Central memory CD4-positive, alpha-beta T cell (primary cell): ENCODE data around the gene HTT.

Experiments used
- DNase-seq: peaks from one replicate; pipeline ENCODE4 v3.0.0; 2022
- total RNA-seq, 3 experiments: gene quantifications; one replicate each; lab custom pipeline; 2026; lab: John Stamatoyannopoulos, UW

Gene HTT
- 143 to 205 (median 176) reads per million in 3 experiments for total RNA-seq

DNA sequence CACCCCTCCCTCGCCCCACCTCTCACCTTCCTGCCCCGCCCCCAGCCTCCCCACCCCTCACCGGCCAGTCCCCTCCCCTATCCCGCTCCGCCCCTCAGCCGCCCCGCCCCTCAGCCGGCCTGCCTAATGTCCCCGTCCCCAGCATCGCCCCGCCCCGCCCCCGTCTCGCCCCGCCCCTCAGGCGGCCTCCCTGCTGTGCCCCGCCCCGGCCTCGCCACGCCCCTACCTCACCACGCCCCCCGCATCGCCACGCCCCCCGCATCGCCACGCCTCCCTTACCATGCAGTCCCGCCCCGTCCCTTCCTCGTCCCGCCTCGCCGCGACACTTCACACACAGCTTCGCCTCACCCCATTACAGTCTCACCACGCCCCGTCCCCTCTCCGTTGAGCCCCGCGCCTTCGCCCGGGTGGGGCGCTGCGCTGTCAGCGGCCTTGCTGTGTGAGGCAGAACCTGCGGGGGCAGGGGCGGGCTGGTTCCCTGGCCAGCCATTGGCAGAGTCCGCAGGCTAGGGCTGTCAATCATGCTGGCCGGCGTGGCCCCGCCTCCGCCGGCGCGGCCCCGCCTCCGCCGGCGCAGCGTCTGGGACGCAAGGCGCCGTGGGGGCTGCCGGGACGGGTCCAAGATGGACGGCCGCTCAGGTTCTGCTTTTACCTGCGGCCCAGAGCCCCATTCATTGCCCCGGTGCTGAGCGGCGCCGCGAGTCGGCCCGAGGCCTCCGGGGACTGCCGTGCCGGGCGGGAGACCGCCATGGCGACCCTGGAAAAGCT, at the start of gene HTT, which contains the start of gene HTT-AS:
HTT (plus strand) TSS at position 604 of the 768 bp plus-strand sequence; CDS start at position 749, 145 bp downstream.
HTT-AS (minus strand) TSS at position 461 of the 768 bp plus-strand sequence.
- peak; percentile 96 for DNase-seq

DNA sequence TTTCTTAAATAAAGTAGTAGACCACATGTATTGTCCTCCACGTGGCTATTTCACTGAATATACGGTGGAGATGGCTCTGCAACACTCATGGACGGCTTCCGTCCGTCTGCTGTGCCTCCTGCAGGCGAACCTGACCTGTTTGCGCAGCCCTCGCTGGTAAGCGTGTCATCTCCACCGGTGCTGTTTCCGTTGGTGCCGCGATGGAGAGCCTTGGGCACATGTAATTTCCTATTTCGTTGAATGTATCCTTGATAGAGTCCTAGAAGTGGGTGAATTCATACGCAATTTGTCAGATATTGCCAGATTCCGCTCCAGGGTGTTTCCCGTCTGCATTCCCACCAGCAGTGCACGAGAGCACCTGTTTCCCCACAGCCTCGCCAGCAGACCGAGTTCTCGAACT, 48.6 kb upstream of the HTT start:
- DNase-seq = no peak

- DNase-seq = no peak
Measured at GRCh38 chr4:3026540-3026939, 47.9 kb upstream of the HTT start.

DNA sequence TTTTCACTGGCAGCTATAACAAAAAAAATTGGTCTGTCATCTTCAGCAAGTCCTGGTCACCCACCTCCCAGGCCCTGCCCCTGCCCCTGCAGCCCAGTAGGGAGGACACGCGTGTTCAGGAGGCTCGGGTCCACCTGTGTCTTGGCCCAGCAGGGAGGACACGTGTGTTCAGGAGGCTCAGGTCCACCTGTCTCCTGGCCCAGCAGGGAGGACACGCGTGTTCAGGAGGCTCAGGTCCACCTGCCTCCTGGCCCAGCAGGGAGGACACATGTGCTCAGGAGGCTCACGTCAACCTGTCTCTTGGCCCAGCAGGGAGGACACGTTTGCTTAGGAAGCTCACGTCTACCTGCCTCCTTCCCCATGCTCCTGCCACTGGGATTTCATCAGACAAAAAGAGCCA, 45.0 kb upstream of the HTT start:
- DNase-seq = no peak

DNA sequence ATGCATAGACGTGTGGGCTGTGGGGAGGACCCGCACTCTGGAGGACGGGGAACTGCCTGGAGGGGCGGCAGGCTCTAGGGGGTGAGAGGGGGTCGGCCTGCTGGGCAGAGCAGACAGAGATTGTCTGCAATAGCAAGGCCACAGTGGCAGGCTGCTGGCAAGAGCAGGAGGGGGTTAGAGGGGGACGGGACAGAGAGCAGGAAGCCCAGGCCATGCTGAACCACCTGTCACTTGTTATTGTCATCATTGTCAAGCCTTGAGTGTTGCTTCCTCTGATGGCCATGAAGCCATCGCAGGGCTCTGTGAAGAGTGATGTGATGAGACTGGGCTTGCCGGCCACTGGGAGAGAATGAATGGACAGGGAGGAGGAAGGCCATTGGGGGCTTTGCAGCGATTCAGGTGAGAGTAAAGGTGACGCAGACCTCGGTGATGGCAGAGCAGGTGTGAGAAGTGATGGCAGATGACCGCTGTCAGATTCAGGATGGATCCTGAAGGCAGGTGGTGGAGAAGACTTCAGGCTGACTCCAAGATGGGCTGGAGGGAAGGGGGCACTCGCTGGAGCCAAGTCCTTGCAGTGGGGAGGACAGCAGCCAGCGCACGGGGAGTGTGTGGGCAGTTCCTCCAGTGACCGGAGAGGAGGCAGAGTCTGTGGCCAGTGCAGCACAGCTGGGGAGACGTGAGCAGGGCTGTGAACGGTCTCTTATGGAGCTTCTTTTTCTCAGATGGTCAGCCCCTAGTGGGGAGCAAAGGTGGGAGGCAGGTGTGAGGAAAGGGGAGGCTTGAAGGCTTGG, 43.7 kb upstream of the HTT start:
- no peak for DNase-seq

DNA sequence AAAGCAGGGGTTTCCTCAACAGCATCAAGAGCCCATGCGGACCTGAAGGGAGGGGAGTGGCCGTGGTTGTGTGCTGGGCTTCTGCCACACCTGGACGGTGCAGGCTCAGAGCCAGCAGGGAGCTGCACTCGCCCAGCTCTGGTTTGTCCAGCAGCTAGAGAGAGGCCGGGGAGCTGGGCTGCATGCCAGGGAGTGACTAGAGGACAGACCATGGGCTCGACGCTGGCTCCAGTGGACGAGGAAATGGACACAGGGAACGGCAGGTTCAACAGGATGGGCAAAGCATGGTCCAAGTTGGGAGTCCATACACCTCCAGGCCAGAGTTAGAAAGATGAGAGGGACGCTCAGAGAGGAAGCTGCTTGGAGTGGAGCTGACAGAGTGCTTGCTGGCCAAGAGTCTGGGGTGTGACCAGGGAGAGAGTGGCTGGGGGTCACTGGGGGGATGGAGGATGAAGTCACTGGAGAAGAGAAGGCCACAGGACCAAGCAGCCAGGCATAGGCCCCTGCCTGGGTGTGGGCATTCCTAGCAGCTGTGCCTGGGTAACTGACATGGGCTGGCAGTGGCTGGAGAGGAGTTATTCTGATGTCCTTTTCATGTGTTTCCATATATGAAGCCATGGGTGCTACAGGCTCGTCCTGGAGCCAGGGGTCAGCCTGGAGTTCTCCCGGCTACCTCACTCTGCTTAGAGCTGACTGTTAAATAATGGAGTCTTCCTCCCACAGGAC, 43.0 kb upstream of the HTT start:
- no peak for DNase-seq

DNA sequence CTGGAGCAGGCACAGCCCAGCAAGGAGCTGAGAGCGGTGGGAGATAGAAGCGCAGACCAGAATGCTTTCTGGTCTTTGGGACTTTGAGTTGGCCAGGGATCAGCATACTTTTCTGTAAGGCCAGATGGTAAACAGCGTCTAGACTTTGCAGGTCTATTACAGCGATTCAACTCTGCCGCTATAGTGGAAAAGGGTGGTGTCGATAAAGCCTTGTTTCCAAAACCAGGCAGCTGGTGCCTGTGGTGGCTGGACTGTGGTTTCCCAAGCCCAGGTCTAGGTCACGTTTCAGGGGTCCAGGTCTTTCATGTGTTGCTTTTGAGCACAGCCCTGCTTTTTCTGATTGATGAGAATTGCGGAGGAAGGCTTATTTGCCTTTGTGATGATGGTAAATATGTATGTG, 40.2 kb upstream of the HTT start:
- DNase-seq = no peak

GRCh38 chr4:3035249-3035648, 39.2 kb upstream of the HTT start:
- no peak for DNase-seq

DNA sequence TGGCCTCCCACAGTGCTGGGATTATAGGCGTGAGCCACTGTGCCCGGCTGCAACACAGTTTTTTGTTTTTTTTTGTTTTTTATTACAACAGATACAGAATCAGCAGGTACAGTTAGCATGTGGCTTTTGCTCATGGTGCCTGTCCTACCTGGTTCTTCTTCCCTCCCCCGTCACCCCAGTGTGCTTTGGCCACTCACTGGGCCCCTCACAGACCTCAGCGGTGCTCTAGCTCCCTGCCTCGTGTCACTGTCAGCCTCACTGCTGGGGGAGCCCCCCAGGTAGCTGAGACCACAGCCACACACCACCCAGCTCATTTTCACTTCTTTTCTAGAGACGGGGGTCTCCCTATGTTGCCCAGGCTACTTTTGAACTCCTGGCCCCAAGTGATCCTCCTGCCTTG, 38.8 kb upstream of the HTT start:
- no peak for DNase-seq

GRCh38 chr4:3036131-3036952, 38.1 kb upstream of the HTT start:
- no peak for DNase-seq

DNA sequence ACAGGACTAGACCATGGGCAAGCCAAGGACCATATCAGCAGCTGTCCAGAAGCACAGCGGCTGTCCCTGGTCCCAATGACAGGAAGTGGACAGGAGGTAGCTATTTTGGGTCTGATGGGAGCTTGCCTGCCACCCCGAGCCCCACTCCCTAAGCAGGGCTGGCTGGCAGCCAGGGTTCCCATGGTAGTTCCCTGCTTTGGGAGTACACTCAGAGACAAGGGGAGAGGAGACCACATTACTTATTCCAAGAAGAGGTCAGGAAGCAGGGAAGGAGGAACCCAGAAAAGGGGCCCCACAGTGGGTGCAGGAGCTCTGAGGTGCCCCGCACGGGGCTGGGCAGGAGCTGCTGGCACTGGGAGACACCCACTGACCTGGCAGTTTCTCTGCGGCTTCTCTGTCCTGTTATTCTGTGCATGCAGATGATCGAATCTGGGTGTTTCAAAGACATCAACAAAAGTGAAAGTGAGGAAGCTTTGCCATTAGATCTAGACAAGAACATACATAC, 36.5 kb upstream of the HTT start:
- no peak for DNase-seq

DNA sequence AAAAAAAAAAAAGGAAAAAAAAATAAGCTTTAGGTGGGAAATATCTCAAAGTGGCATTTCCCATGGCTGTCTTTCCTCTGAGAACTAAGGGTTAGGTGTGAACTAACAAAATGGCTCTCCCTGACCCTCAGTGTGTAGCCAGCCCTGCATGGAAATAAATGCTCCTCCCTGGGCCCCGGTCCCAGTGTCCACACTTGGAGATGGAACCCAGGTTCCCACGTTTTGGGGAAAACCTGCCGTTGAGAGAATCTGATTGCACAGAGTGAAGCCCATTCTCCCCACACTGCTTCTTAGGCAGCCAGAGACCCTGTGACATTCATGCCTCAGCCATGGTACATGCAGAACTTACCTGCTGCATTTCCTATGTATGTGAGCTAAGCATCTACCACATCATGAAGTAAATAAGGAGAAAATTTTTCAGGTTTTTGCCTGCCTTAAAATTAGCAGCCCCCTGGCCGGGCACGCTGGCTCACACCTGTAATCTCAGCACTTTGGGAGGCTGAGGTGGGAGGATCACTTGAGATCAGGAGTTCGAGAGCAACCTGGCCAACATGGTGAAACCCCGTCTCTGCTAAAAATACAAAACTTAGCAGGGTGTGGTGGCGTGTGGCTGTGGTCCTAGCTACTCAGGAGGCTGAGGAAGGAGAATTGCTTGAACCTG, 34.6 kb upstream of the HTT start:
- DNase-seq = no peak

DNA sequence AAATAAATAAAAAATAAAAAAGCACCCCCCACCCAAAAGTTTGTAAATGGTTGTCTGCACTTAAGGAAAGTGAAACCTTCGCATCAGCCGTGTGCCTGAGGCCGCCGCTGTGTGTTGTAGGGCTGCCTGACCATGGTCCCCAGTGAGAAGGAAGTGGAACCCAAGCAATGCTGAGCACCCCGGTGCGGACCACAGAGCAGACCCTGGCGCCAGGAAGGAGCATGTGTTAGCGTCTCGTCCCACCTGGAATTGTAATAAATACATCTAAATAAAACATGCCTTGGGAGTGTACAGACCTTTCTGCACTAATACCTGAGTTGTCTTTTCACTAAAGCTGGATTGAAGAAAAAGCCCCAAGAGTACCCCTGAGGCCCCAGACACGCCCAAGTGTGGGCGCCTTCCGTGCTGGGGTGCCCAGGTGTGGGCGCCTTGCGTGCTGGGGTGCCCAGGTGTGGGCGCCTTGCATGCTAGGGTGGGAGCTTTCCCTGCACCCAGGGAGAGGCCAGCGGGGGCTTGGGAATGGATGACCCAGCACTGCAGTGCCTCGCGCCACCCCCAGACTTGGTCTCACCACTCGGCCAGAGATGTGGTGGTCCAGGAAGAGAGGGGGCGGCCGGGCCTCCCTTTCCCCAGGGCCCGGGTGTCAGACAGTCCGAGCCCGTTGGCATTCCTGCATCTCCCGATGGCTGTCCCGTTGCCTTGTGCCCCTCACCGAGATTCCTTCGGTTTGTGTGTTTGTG, 33.9 kb upstream of the HTT start:
- DNase-seq = no peak

DNA sequence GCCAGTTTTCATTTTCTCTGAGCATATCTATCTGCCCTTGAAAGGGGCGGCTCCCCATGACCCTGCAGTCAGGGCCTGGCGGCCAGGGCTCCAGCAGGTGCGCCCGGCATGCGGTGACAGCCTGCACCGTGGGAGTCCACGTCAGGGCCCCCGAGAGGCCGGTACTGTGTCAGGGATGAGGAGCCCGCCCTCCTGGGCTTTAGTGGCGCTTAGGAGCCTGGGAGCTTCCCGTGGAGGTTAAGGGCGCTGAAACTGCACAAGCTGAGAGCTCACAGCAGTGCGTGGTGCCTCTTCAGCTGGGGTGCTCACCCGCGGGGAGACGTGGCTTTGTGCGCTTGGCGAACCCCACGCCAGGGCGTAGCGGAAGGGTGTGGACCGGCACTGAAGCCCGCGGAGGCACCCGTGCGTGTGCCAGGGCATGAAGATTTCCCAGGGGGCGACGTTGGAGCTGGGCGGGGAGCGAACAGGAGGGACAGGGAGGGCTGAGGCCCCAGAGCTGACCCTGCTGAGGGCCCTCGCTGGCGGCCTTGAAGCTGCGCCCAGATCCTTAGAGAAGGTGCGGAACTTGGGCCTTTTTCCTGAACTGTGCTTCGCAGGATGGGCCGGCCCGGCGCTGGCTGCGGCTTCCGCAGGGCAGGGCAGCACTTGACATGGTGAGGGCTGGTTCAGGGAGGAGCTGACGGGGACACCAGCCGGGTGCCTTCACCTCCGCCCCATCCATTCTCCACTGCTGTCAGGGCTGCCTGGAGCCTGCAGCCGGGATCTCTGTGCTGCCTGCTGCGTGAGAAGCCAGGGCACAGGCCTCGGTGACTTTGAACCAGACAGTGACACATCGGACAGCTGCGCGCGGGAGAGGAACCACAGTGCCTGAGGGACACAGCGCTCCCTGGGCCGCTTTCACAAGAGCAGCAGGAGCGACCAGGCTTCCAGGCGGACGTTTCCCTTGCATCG, 33.0 kb upstream of the HTT start:
- DNase-seq = peak; percentile 49

DNA sequence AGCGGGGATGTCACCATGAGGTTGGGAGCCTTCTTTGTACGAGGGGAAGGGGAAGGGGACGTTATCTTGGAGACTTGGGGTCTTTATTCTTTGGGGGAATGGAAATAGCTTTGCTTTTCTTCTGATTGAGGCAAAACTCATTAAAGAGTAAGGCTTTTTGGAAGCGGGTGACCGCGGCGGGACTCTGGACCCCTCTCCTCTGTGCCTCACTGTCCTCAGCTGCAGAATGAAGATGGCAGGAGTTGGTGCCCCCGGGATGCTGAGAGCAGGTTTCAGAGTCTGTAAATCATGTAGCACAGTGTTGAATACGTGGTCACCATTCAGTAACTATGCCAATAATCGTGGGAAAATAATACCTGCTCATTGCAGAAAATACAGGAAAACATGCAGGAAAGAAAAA, 32.3 kb upstream of the HTT start:
- no peak for DNase-seq

- DNase-seq = no peak
Measured at GRCh38 chr4:3043282-3044020, 31.0 kb upstream of the HTT start.

- peak; percentile 89 for DNase-seq
Measured at GRCh38 chr4:3044870-3045819, 29.3 kb upstream of the HTT start.

GRCh38 chr4:3046162-3046561, 28.3 kb upstream of the HTT start:
- DNase-seq = no peak
